H9 (cell line): Measurements from ENCODE around the gene NPTX1. TPM values are rescaled to one million over a fixed set of nuclear protein-coding genes. Genes with fewer than 3 reads are reported as not detected.

Experiments used
- DNase-seq: peaks from one replicate; pipeline ENCODE4 v3.0.0-alpha.2; 2017
- H2AFZ ChIP-seq: one replicate; pipeline ENCODE4 v1.6.1; 2013; ENCODE audit warnings: mild to moderate bottlenecking, low read length, control low read depth, moderate library complexity
- H2AK5ac ChIP-seq: 2 replicates; pipeline ENCODE4 v1.6.1; 2013; ENCODE audit warnings: low read length, control low read depth, mixed read lengths; ENCODE audit not compliant: insufficient read length
- H2BK120ac ChIP-seq: one replicate; pipeline ENCODE4 v1.6.1; 2013; ENCODE audit warnings: low read depth, mild to moderate bottlenecking, low read length, control low read depth, inconsistent platforms; ENCODE audit not compliant: poor library complexity, severe bottlenecking
- H2BK12ac ChIP-seq: 2 replicates; pipeline ENCODE4 v1.6.1; 2013; ENCODE audit warnings: low read length, control low read depth, mixed read lengths, low read depth; ENCODE audit not compliant: insufficient read length
- H2BK15ac ChIP-seq: 2 replicates; pipeline ENCODE4 v1.6.1; 2013; ENCODE audit warnings: low read depth, low read length, control low read depth
- H2BK20ac ChIP-seq: one replicate; pipeline ENCODE4 v1.6.1; 2013; ENCODE audit warnings: low read depth, mild to moderate bottlenecking, low read length, control low read depth, inconsistent platforms; ENCODE audit not compliant: poor library complexity, severe bottlenecking
- H2BK5ac ChIP-seq: 2 replicates; pipeline ENCODE4 v1.6.1; 2013; ENCODE audit warnings: low read length, control low read depth, mixed read lengths; ENCODE audit not compliant: insufficient read length
- H3K14ac ChIP-seq: 2 replicates; pipeline ENCODE4 v1.6.1; 2013; ENCODE audit warnings: low read length, control low read depth; ENCODE audit not compliant: insufficient read depth
- H3K18ac ChIP-seq: 2 replicates; pipeline ENCODE4 v1.6.1; 2013; ENCODE audit warnings: low read depth, mild to moderate bottlenecking, mixed read lengths, low read length, control low read depth; ENCODE audit not compliant: insufficient read length
- H3K23ac ChIP-seq: 2 replicates; pipeline ENCODE4 v1.6.1; 2013; ENCODE audit warnings: low read length, control low read depth, mixed read lengths, low read depth; ENCODE audit not compliant: insufficient read length
- H3K23me2 ChIP-seq: 2 replicates; pipeline ENCODE4 v1.6.1; 2013; ENCODE audit warnings: low read depth, mild to moderate bottlenecking, mixed read lengths, low read length, control low read depth; ENCODE audit not compliant: insufficient read length, poor library complexity, severe bottlenecking
- H3K27ac ChIP-seq: 2 replicates; pipeline ENCODE4 v1.5.1; 2013; ENCODE audit warnings: low read length, control low read depth, mixed read lengths, low read depth; ENCODE audit not compliant: insufficient read length
- H3K27me3 ChIP-seq: 2 replicates; pipeline ENCODE4 v1.6.1; 2013; ENCODE audit warnings: low read length, control low read depth, inconsistent platforms; ENCODE audit not compliant: insufficient read depth
- H3K4ac ChIP-seq: 2 replicates; pipeline ENCODE4 v1.6.1; 2013; ENCODE audit warnings: low read depth, mild to moderate bottlenecking, control low read depth, inconsistent platforms, low read length, moderate library complexity
- H3K4me1 ChIP-seq: 2 replicates; pipeline ENCODE4 v1.6.1; 2013; ENCODE audit warnings: low read length, control low read depth, inconsistent platforms; ENCODE audit not compliant: insufficient read depth
- H3K4me2 ChIP-seq: 2 replicates; pipeline ENCODE4 v1.6.1; 2013; ENCODE audit warnings: low read length, control low read depth, mixed read lengths; ENCODE audit not compliant: insufficient read length, insufficient read depth
- H3K56ac ChIP-seq: 2 replicates; pipeline ENCODE4 v1.6.1; 2013; ENCODE audit warnings: low read depth, mild to moderate bottlenecking, mixed read lengths, low read length, control low read depth; ENCODE audit not compliant: insufficient read length
- H3K79me1 ChIP-seq: 2 replicates; pipeline ENCODE4 v1.6.1; 2013; ENCODE audit warnings: low read depth, mild to moderate bottlenecking, moderate library complexity, low read length, control low read depth, inconsistent platforms; ENCODE audit not compliant: insufficient read depth, poor library complexity, severe bottlenecking
- H3K79me2 ChIP-seq: 2 replicates; pipeline ENCODE4 v1.6.1; 2013; ENCODE audit warnings: low read length, control low read depth, inconsistent platforms; ENCODE audit not compliant: insufficient read depth
- H3K9ac ChIP-seq: 2 replicates; pipeline ENCODE4 v1.6.1; 2013; ENCODE audit warnings: low read length, control low read depth, mixed read lengths; ENCODE audit not compliant: insufficient read length; ENCODE audit errors: extremely low read depth
- H3K9me3 ChIP-seq: one replicate; pipeline ENCODE4 v1.6.1; 2013; ENCODE audit warnings: low read depth, low read length, inconsistent platforms; ENCODE audit not compliant: control insufficient read depth
- H3T11ph ChIP-seq: one replicate; pipeline ENCODE4 v1.6.1; 2013; ENCODE audit warnings: mild to moderate bottlenecking, low read length, control low read depth, inconsistent platforms
- H4K20me1 ChIP-seq: one replicate; pipeline ENCODE4 v1.6.1; 2013; ENCODE audit not compliant: control insufficient read depth, insufficient read length, insufficient read depth
- H4K5ac ChIP-seq: 2 replicates; pipeline ENCODE4 v1.6.1; 2013; ENCODE audit warnings: low read depth, mild to moderate bottlenecking, mixed read lengths, low read length, control low read depth; ENCODE audit not compliant: insufficient read length
- H4K8ac ChIP-seq: replicated peaks from 2 replicates; pipeline ENCODE4 v1.6.1; 2013; ENCODE audit warnings: low read length, control low read depth, mixed read lengths, low read depth; ENCODE audit not compliant: insufficient read length
- H4K91ac ChIP-seq: 2 replicates; pipeline ENCODE4 v1.6.1; 2013; ENCODE audit warnings: low read depth, mild to moderate bottlenecking, moderate library complexity, mixed read lengths, low read length, control low read depth; ENCODE audit not compliant: insufficient read length
- H3K27ac Mint-ChIP-seq, 3 experiments: 2 replicates in 2 of 3; 3 replicates in 1 of 3; pipeline ENCODE4 v1.8.0; 2020 to 2021; ENCODE audit warnings: mixed read lengths in 3 of 3, mild to moderate bottlenecking in 1 of 3, moderate library complexity in 1 of 3
- H3K27me3 Mint-ChIP-seq: 2 replicates; pipeline ENCODE4 v1.8.0; 2021; ENCODE audit warnings: low read depth, mild to moderate bottlenecking, moderate library complexity, mixed read lengths
- H3K36me3 Mint-ChIP-seq, 3 experiments: 2 replicates in 2 of 3; 3 replicates in 1 of 3; pipeline ENCODE4 v1.8.0; 2020 to 2021; ENCODE audit warnings: low read depth in 3 of 3, mixed read lengths in 3 of 3; ENCODE audit not compliant: insufficient read depth in 1 of 3
- H3K4me1 Mint-ChIP-seq, 2 experiments: 2 replicates each; pipeline ENCODE4 v1.8.0; 2020; ENCODE audit warnings: mixed read lengths in 2 of 2
- H3K4me3 Mint-ChIP-seq, 2 experiments: 2 replicates in 1 of 2; 3 replicates in 1 of 2; pipeline ENCODE4 v1.8.0; 2020 to 2021; ENCODE audit warnings: mild to moderate bottlenecking in 2 of 2, mixed read lengths in 2 of 2, moderate library complexity in 1 of 2
- H3K9me3 Mint-ChIP-seq, 2 experiments: 2 replicates in 1 of 2; 3 replicates in 1 of 2; pipeline ENCODE4 v1.8.0; 2020; ENCODE audit warnings: mild to moderate bottlenecking in 2 of 2, mixed read lengths in 2 of 2, moderate library complexity in 1 of 2
- WGBS: extraction: QIAGEN DNeasy Blood & Tissue Kit; methylation state at CpG from one replicate; pipeline ENCODE4 v1.1.7; 2013; ENCODE audit warnings: missing lambda C conversion rate, low lambda C conversion rate, mixed read lengths; ENCODE audit not compliant: insufficient read length; ENCODE audit errors: extremely low coverage; 5-methylcytosine and 5-hydroxymethylcytosine counted together
- total RNA-seq: library from RNA; stranded (reverse); gene quantifications from 2 replicates; pipeline ENCODE4 v1.2.1, GENCODE V29; 2021
- TF ChIP-seq, protein P1 (sequence below): fragments of 200-600 bp; sonication (generic); conservative IDR thresholded peaks from 3 replicates; pipeline ENCODE4 v1.8.0; 2021; ENCODE audit warnings: antibody characterized with exemption, mild to moderate bottlenecking

NPTX1 gene
- total RNA-seq, 1 experiment from 2014 or later: 20.5 TPM

DNA sequence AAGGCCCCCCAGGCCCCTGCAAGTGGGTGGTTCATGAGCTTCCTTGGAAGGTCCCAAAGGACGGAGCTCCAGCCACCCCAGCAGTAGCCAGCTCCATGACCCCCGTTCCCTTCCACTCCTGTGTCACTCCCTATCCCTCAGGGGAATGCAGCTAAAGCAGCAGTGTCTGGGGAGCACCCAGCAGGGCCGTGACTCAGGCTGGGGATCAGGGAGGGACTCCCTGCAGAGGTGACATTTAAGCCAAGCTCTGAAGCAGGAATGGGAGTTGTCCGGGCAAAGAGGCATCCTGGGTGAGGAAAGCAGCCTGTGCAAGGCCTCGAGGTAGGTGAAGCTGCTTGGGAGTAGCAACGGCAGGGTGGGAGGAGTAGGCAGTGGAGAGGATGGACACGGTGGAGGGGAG, 11.1 kb upstream of the NPTX1 start:
- no peak overlapping the region for H4K5ac ChIP-seq
- H3K27ac ChIP-seq: no peak overlapping the region
- no peak overlapping the region for H2AK5ac ChIP-seq
- Mint-ChIP-seq H3K9me3 (no peaks in the 10 kb centered on the region), H3K36me3 (no peaks in the 10 kb centered on the region), H3K4me3 (no peak overlapping the region), H3K27ac (no peak overlapping the region), H3K27me3 (peaks cover 68% of the 10 kb centered on the region), H3K4me1 (peaks cover 23 to 42% of the 10 kb centered on the region in 2 experiments)
- no peak overlapping the region for H3K56ac ChIP-seq
- no peak overlapping the region for H2AFZ ChIP-seq
- no peak overlapping the region for H3K14ac ChIP-seq
- no peak overlapping the region for H3T11ph ChIP-seq
- H3K79me2 ChIP-seq: no peaks in the 10 kb centered on the region
- no peak overlapping the region for H4K91ac ChIP-seq
- H2BK5ac ChIP-seq: no peak overlapping the region
- H4K8ac ChIP-seq: no peak overlapping the region
- H3K9me3 ChIP-seq: no peaks in the 10 kb centered on the region
- H3K23me2 ChIP-seq: no peaks in the 10 kb centered on the region
- no peak overlapping the region for H2BK20ac ChIP-seq
- no CpG with 5 or more reads among the region's 7 CpGs for WGBS
- no peak overlapping the region for H3K23ac ChIP-seq
- H3K4me1 ChIP-seq: no peaks in the 10 kb centered on the region; the same call in 1 of the 2 replicates
- no peak overlapping the region for H3K9ac ChIP-seq
- no peaks in the 10 kb centered on the region for H4K20me1 ChIP-seq
- TF ChIP-seq, protein P1, sequence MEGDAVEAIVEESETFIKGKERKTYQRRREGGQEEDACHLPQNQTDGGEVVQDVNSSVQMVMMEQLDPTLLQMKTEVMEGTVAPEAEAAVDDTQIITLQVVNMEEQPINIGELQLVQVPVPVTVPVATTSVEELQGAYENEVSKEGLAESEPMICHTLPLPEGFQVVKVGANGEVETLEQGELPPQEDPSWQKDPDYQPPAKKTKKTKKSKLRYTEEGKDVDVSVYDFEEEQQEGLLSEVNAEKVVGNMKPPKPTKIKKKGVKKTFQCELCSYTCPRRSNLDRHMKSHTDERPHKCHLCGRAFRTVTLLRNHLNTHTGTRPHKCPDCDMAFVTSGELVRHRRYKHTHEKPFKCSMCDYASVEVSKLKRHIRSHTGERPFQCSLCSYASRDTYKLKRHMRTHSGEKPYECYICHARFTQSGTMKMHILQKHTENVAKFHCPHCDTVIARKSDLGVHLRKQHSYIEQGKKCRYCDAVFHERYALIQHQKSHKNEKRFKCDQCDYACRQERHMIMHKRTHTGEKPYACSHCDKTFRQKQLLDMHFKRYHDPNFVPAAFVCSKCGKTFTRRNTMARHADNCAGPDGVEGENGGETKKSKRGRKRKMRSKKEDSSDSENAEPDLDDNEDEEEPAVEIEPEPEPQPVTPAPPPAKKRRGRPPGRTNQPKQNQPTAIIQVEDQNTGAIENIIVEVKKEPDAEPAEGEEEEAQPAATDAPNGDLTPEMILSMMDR: no peak
- no peaks in the 10 kb centered on the region for H3K79me1 ChIP-seq
- no peaks in the 10 kb centered on the region; the same call in 1 of the 2 replicates for H3K27me3 ChIP-seq
- H3K4me2 ChIP-seq: no peak overlapping the region
- no peak overlapping the region for H3K18ac ChIP-seq
- no peak for DNase-seq
- H2BK120ac ChIP-seq: no peak overlapping the region
- H2BK15ac ChIP-seq: no peak overlapping the region
- H3K4ac ChIP-seq: no peak overlapping the region
- no peak overlapping the region for H2BK12ac ChIP-seq
